ENCODE measurements around the gene PTP4A2. TPM values are rescaled to one million over a fixed set of nuclear protein-coding genes. Genes with fewer than 3 reads are reported as not detected.

PTP4A2 gene
- total and polyA plus RNA-seq, 2 experiments from 2014 or later, result 300 to 354 TPM

DNA sequence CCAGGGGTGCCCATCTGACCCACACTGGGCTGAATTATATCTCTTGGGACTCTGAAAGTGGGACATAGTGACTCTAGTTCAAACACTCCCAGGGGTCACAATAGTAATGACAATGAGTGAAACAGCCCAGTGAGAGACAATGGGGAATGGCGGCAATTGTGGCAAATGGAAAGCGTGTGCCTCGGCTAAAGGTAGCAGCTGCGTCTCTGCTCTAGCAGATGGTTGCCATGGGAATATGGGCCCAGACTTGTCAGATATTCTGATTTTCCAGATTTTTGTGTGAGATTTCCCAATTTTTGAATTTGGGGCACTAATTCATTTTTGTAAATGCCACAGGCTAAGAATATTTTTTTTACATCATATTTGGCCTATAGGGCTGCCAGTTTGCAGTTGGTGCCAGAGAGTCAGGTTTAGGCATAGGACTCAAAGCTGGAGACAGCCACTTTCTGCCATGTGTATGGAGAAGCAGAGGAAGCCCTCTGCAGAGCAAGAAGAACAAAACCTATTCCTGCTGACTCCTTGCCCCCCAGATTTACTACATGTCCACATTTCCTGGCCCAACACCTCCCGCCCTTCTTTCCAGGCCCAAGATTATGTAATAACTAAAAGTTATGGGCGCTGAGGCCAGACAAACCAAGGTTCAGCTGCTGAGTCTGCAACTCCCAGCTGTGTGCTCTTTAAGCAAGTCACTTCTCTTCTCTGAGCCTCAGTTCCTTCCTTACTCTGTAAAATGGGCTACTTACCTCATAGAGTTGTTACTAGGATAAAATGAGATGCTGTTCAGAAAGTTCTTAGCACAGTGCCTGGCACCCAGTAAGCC lies 21.6 kb upstream of the PTP4A2 start:
- H3K36me3 ChIP-seq (replicated peaks; ENCODE audit: insufficient read depth, low read depth), result no peaks in the 10 kb centered on the region
- H3K9me2 ChIP-seq (replicated peaks; ENCODE audit: insufficient read depth), result no peaks in the 10 kb centered on the region
- H3K4me2 ChIP-seq, result no peak overlapping the region
- H3K27ac ChIP-seq, result no peak overlapping the region
- DNase-seq (ENCODE audit: low spot score), result no peak
- no peaks in the 10 kb centered on the region for H3K27me3 ChIP-seq
- H2AFZ ChIP-seq, result no peak overlapping the region
- H4K20me1 ChIP-seq (ENCODE audit: insufficient read depth, poor library complexity, severe bottlenecking), result no peaks in the 10 kb centered on the region
- H3K4me3 ChIP-seq, result no peak overlapping the region
- H3K4me1 ChIP-seq (ENCODE audit: insufficient read depth), result peaks cover 19% of the 10 kb centered on the region
- TF ChIP-seq, protein P1, sequence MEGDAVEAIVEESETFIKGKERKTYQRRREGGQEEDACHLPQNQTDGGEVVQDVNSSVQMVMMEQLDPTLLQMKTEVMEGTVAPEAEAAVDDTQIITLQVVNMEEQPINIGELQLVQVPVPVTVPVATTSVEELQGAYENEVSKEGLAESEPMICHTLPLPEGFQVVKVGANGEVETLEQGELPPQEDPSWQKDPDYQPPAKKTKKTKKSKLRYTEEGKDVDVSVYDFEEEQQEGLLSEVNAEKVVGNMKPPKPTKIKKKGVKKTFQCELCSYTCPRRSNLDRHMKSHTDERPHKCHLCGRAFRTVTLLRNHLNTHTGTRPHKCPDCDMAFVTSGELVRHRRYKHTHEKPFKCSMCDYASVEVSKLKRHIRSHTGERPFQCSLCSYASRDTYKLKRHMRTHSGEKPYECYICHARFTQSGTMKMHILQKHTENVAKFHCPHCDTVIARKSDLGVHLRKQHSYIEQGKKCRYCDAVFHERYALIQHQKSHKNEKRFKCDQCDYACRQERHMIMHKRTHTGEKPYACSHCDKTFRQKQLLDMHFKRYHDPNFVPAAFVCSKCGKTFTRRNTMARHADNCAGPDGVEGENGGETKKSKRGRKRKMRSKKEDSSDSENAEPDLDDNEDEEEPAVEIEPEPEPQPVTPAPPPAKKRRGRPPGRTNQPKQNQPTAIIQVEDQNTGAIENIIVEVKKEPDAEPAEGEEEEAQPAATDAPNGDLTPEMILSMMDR (IDR thresholded peaks at IDR 0.05; ENCODE audit: poor library complexity), result no peak
- TF ChIP-seq EZH2 (IDR thresholded peaks at IDR 0.05; ENCODE audit: borderline replicate concordance), result no peak
- TF ChIP-seq EZH2phosphoT487 (IDR thresholded peaks at IDR 0.05; ENCODE audit: low read depth, severe bottlenecking, unreplicated experiment), result no peak
- no peaks in the 10 kb centered on the region for H3K79me2 ChIP-seq
- no peaks in the 10 kb centered on the region for H3K9me3 ChIP-seq (ENCODE audit: low read depth)
- 89% methylated on average over 6 of the region's 6 CpGs for WGBS (ENCODE audit: low lambda C conversion rate, missing lambda C conversion rate)

DNA sequence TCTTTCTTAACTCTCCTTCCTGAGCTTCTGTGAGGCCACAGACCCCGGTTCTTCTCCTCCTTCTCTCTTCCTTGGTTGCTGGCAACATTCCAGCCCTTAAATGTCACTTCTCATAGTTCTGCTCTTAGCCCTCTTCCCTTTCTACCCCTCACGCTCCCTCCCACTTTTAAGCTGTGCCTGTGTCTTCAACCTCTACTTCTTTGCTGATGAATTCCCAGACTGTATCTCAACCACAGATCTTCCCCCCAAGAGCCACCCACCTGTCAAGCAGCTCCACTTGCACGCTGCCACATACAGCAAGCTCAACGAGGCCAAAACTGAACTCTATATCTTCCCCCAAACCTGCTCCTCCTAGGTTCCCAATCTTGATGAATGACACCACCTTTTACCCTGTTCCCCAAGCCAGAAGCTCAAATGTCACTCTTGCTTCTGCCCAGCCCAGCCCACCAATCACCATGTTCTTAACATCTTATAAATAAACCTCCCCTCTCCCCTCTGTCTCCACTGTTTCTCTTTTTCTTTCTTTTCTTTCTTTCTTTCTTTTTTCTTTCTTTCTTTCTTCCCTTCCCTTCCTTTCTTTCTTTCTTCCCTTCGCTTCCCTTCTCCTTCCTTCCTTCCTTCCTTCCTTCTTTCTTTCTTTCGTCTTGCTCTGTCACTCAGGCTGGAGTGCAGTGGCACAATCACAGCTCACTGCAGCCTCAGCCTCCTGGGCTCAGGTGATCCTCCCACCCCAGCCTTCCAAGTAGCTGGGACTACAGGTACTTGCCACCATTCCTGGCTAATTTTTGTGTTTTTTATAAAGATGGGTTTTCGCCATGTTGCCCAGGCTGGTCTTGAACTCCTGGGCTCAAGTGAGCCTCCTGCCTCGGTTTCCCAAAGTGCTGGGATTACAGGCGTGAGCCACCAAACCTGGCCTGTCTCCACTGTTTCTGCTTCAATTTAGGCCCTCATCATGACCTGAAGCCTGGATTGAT lies 19.8 kb upstream of the PTP4A2 start:
- Histone ChIP-seq H3K4me1 (ENCODE audit: insufficient read depth) (peaks cover 25% of the 10 kb centered on the region), H3K36me3 (replicated peaks; ENCODE audit: insufficient read depth, low read depth) (no peaks in the 10 kb centered on the region), H3K9me3 (ENCODE audit: low read depth) (no peaks in the 10 kb centered on the region), H3K4me2 (no peak overlapping the region), H3K27ac (peak overlapping the region; percentile 94), H3K27me3 (no peaks in the 10 kb centered on the region), H3K9me2 (replicated peaks; ENCODE audit: insufficient read depth) (no peaks in the 10 kb centered on the region), H2AFZ (no peak overlapping the region), H3K4me3 (no peak overlapping the region), H3K79me2 (no peaks in the 10 kb centered on the region), H4K20me1 (ENCODE audit: insufficient read depth, poor library complexity, severe bottlenecking) (no peaks in the 10 kb centered on the region)
- TF ChIP-seq EZH2phosphoT487 (IDR thresholded peaks at IDR 0.05; ENCODE audit: low read depth, severe bottlenecking, unreplicated experiment) (no peak), EZH2 (IDR thresholded peaks at IDR 0.05; ENCODE audit: borderline replicate concordance) (no peak)
- TF ChIP-seq, protein P1 (IDR thresholded peaks at IDR 0.05; ENCODE audit: poor library complexity), result no peak
- WGBS (ENCODE audit: low lambda C conversion rate, missing lambda C conversion rate), result 78% methylated on average over 9 of the region's 9 CpGs
- DNase-seq (ENCODE audit: low spot score), result no peak

DNA sequence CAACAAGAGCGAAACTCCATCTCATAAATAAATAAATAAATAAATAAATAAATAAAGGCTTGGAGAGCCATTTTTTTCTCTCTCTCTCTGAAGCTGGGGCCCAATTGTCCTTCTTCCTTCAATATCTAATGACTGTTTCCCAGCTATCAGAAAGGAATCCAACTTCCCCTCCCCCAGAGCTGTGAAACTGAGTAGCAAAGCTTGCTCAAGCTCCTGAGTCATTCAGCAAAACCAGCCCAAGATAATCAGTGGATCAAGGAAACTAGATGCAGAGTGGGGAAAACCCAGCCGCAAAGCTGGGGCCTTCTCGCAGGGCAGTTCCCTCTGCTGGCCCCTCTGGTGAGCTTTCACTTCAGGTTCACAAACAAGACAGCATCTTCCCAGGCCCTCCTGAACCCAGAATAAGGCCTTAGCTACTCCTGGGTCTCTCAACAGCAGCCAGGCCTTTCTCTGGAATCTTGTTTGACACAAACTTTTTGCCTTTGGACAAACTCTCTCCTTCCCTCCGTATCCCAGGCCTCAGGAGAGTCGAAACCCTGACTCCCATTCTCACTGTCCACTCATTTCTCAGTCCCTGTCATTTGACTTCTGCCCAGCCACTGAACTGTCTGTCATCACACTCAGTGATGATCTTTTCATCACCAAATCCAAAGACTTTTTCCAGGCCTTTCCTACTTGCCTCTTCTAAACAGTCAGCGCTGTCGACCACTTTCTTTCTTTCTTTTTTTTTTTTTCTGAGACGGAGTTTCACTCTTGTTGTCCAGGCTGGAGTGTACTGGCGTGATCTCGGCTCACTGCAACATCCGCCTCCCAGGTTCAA lies 18.0 kb upstream of the PTP4A2 start:
- Histone ChIP-seq H3K27ac (peak overlapping the region; percentile 94), H3K4me1 (ENCODE audit: insufficient read depth) (peaks cover 25% of the 10 kb centered on the region), H2AFZ (no peak overlapping the region), H4K20me1 (ENCODE audit: insufficient read depth, poor library complexity, severe bottlenecking) (no peaks in the 10 kb centered on the region), H3K4me3 (no peak overlapping the region), H3K9me3 (ENCODE audit: low read depth) (no peaks in the 10 kb centered on the region), H3K36me3 (replicated peaks; ENCODE audit: insufficient read depth, low read depth) (no peaks in the 10 kb centered on the region), H3K79me2 (no peaks in the 10 kb centered on the region), H3K9me2 (replicated peaks; ENCODE audit: insufficient read depth) (no peaks in the 10 kb centered on the region), H3K27me3 (no peaks in the 10 kb centered on the region), H3K4me2 (peak overlapping the region; percentile 44)
- 67% methylated on average over 11 of the region's 11 CpGs for WGBS (ENCODE audit: low lambda C conversion rate, missing lambda C conversion rate)
- TF ChIP-seq, protein P1 (IDR thresholded peaks at IDR 0.05; ENCODE audit: poor library complexity), result peak; percentile 24
- no peak for TF ChIP-seq EZH2phosphoT487 (IDR thresholded peaks at IDR 0.05; ENCODE audit: low read depth, severe bottlenecking, unreplicated experiment)
- peak; percentile 96 for DNase-seq (ENCODE audit: low spot score)
